Measurements from ENCODE around the gene CIRBP.

DNA sequence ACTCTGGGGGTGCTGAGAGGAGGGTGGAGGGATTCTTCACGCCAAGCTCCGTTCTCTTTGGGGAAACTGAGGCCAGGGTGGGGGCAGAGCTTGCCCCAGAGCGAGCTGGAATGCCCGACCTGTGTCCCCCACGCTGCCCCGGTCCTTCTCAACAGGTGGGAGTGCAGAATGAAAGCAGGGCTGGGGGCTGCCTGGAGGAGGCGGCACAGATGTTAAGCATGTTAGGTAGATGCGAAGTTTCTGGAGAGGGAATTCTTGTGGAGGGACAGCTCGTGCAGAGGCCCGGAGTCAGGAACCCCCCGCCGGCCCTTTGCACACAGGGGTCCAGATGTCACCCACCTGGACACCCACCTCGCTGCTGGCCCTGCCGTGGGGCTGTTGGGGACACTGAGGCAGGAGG lies 25.6 kb downstream of the CIRBP start:
- TF ChIP-seq FOXM1 (IDR thresholded peaks at IDR 0.05; ENCODE audit: borderline replicate concordance) (no peak), BHLHE40 (IDR thresholded peaks at IDR 0.05; ENCODE audit: borderline replicate concordance) (no peak), SUZ12 (IDR thresholded peaks at IDR 0.05) (no peak), TARDBP (IDR thresholded peaks at IDR 0.05) (no peak), NFRKB (IDR thresholded peaks at IDR 0.05) (no peak), ZNF384 (IDR thresholded peaks at IDR 0.05) (no peak), FOXA1 (IDR thresholded peaks at IDR 0.05) (no peak), SP1 (IDR thresholded peaks at IDR 0.05) (no peak), L3MBTL2 (conservative IDR thresholded peaks at IDR 0.05) (no peak), ELF4 (IDR thresholded peaks at IDR 0.05) (no peak)

Measured in HEK293T (cell line).